ENCODE data around the gene PLCD3. TPM values are rescaled to one million over a fixed set of nuclear protein-coding genes. Genes with fewer than 3 reads are reported as not detected.

The PLCD3 gene
- total RNA-seq, 2 experiments from 2014 or later = 4.6 to 5.1 TPM

- ChIA-PET POLR2A (interaction anchor here (0.6 kb wide), 1 partner anchor 9 kb away, joined by 4 read pairs; the partner anchor contains the start of gene HEXIM1), CTCF (interaction anchor here (0.8 to 1.6 kb wide), 3 partner anchors 9 to 58 kb away, joined by 4 read pairs; partner anchors contain the start of gene HEXIM1)
Measured at GRCh38 chr17:45139533-45139920, 7.2 kb upstream of the PLCD3 start.

- ChIA-PET POLR2A (interaction anchor here (0.6 kb wide), 1 partner anchor 9 kb away, joined by 4 read pairs; the partner anchor contains the start of gene HEXIM1), CTCF (interaction anchor here (0.8 to 1.6 kb wide), 3 partner anchors 10 to 59 kb away, joined by 4 read pairs; partner anchors contain the start of gene HEXIM1)
Measured at GRCh38 chr17:45138911-45139532, 6.7 kb upstream of the PLCD3 start.

- CTCF ChIA-PET = interaction anchor here (0.5 to 9.1 kb wide), 3 partner anchors 11 to 62 kb away, joined by 4 to 196 read pairs (median 136); partner anchors contain the start of gene HEXIM1
- POLR2A ChIA-PET = no interaction called here
Measured at GRCh38 chr17:45137561-45138305, 5.4 kb upstream of the PLCD3 start.

- ChIA-PET POLR2A (no interaction called here), CTCF (interaction anchor here (0.5 to 9.1 kb wide), 5 partner anchors 12 to 88 kb away, joined by 4 to 196 read pairs (median 21); partner anchors contain the start of gene HEXIM1)
Measured at GRCh38 chr17:45136846-45137560, 4.7 kb upstream of the PLCD3 start.

GRCh38 chr17:45135978-45136791 is 3.9 kb upstream of the PLCD3 start:
- ChIA-PET POLR2A (interaction anchor here (1.0 to 1.7 kb wide), 6 partner anchors 12 to 75 kb away, joined by 3 to 12 read pairs (median 8); partner anchors contain the start of genes HEXIM1 and HEXIM2), CTCF (interaction anchor here (0.6 to 9.1 kb wide), 62 partner anchors 12 to 361 kb away, joined by 3 to 196 read pairs (median 5); partner anchors contain the start of genes ARHGAP27, EFTUD2, FMNL1 and HEXIM1)

GRCh38 chr17:45135192-45135977 is 3.1 kb upstream of the PLCD3 start, which contains the start of gene ACBD4:
ACBD4 (plus strand) TSS chr17:45135687; CDS start chr17:45136145, 458 bp downstream.
- CTCF ChIA-PET = interaction anchor here (0.6 to 9.1 kb wide), 65 partner anchors 11 to 1075 kb away, joined by 3 to 196 read pairs (median 5); partner anchors contain the start of genes ARHGAP27, EFTUD2, FMNL1 and GFAP
- POLR2A ChIA-PET = interaction anchor here (0.5 to 1.7 kb wide), 8 partner anchors 13 to 788 kb away, joined by 3 to 12 read pairs (median 6); partner anchors contain the start of genes HEXIM1 and HEXIM2

- CTCF ChIA-PET = interaction anchor here (0.6 to 9.1 kb wide), 10 partner anchors 8 to 251 kb away, joined by 3 to 196 read pairs (median 4); partner anchors contain the start of gene HEXIM1
- POLR2A ChIA-PET = interaction anchor here (0.7 kb wide), 2 partner anchors 13 to 183 kb away, joined by 7 to 9 read pairs; no protein-coding TSS in a partner anchor
Measured at GRCh38 chr17:45132572-45133463, 503 bp upstream of the PLCD3 start.

GRCh38 chr17:45131616-45132319 is 547 bp downstream of the PLCD3 start:
- ChIA-PET POLR2A (interaction anchor here (0.5 kb wide), 1 partner anchor 1961 kb away, joined by 6 read pairs; no protein-coding TSS in a partner anchor), CTCF (interaction anchor here (1.0 to 9.1 kb wide), 5 partner anchors 10 to 88 kb away, joined by 4 to 196 read pairs (median 4); partner anchors contain the start of gene HEXIM1)

GRCh38 chr17:45130681-45131615 is 1.4 kb downstream of the PLCD3 start:
- ChIA-PET CTCF (interaction anchor here (0.6 to 9.1 kb wide), 7 partner anchors 9 to 69 kb away, joined by 3 to 196 read pairs (median 4); partner anchors contain the start of gene HEXIM1), POLR2A (interaction anchor here (0.5 kb wide), 1 partner anchor 1962 kb away, joined by 6 read pairs; no protein-coding TSS in a partner anchor)

GRCh38 chr17:45129940-45130680 is 2.2 kb downstream of the PLCD3 start:
- ChIA-PET CTCF (interaction anchor here (1.3 to 9.1 kb wide), 3 partner anchors 18 to 68 kb away, joined by 3 to 196 read pairs (median 9); partner anchors contain the start of gene HEXIM1), POLR2A (interaction anchor here (0.6 kb wide), 1 partner anchor 90 kb away, joined by 8 read pairs; no protein-coding TSS in a partner anchor)

- ChIA-PET CTCF (interaction anchor here (1.1 to 9.1 kb wide), 3 partner anchors 19 to 68 kb away, joined by 3 to 196 read pairs (median 9); partner anchors contain the start of gene HEXIM1), POLR2A (interaction anchor here (0.6 kb wide), 1 partner anchor 89 kb away, joined by 8 read pairs; no protein-coding TSS in a partner anchor)
Measured at GRCh38 chr17:45129426-45129939, 2.8 kb downstream of the PLCD3 start.

- ChIA-PET CTCF (interaction anchor here (1.1 to 9.1 kb wide), 3 partner anchors 20 to 69 kb away, joined by 3 to 196 read pairs (median 9); partner anchors contain the start of gene HEXIM1), POLR2A (no interaction called here)
Measured at GRCh38 chr17:45128989-45129388, 3.3 kb downstream of the PLCD3 start.

GRCh38 chr17:45128331-45128730 is 4.0 kb downstream of the PLCD3 start:
- POLR2A ChIA-PET = no interaction called here

More at GRCh38 chr17:45128331-45128730, 4.0 kb downstream of the PLCD3 start:
- CTCF ChIA-PET = interaction anchor here (1.1 kb wide), 1 partner anchor 29 kb away, joined by 3 read pairs; no protein-coding TSS in a partner anchor

Measured in activated CD8-positive, alpha-beta memory T cell treated with anti-CD3 and anti-CD28 coated beads for 36 hours (primary cell).